ENCODE data around the gene MAPKAPK3. TPM values are rescaled to one million over a fixed set of nuclear protein-coding genes. Genes with fewer than 3 reads are reported as not detected.

Gene MAPKAPK3
- total and polyA plus RNA-seq, 10 donors = 18.0 to 55.0 (median 42.2) TPM

GRCh38 chr3:50580683-50581458, 36.1 kb upstream of the MAPKAPK3 start:
- DNase-seq = no peak
- intact Hi-C loops (cut with DNase I; ENCODE audit: low total_unique reads) = no loop called here
- Histone ChIP-seq H3K36me3 (peaks cover 0 to 83% (median 33%) of the 10 kb centered on the region in 6 donors), H3K4me3 (no peak overlapping the region), H3K27ac (peak overlapping the region in 1 of 8 donors; percentile 19), H3K9me3 (no peaks in the 10 kb centered on the region), H3K4me1 (peaks cover 0 to 20% (median under 1%) of the 10 kb centered on the region in 6 donors), H3K27me3 (replicated peaks in 1 of 7) (no peaks in the 10 kb centered on the region)
- 78 to 85% (median 78%) methylated on average over 9 of the region's 9 CpGs for WGBS, 5 donors
- TF ChIP-seq CTCF (IDR thresholded peaks at IDR 0.05 in 8 of 11, conservative IDR thresholded peaks at IDR 0.05 in 3 of 11) = peak in 4 of 11 experiments; percentile 7 to 31 (median 10)
- TF ChIP-seq POLR2AphosphoS5 (IDR thresholded peaks at IDR 0.05) = no peak
- no peak for TF ChIP-seq POLR2A (IDR thresholded peaks at IDR 0.05)

GRCh38 chr3:50581459-50581842, 35.5 kb upstream of the MAPKAPK3 start:
- WGBS, 5 donors = 83 to 100% (median 92%) methylated on average over 2 of the region's 2 CpGs
- H3K36me3 ChIP-seq = peaks cover 0 to 77% (median 32%) of the 10 kb centered on the region in 6 donors
- DNase-seq = no peak

GRCh38 chr3:50582083-50582482, 34.9 kb upstream of the MAPKAPK3 start:
- WGBS, 5 donors = 70 to 83% (median 79%) methylated on average over 7 to 9 of the region's 9 CpGs
- Histone ChIP-seq H3K27ac (no peak overlapping the region), H3K27me3 (replicated peaks in 1 of 7) (no peaks in the 10 kb centered on the region), H3K4me3 (no peak overlapping the region), H3K36me3 (peaks cover 0 to 71% (median 27%) of the 10 kb centered on the region in 6 donors), H3K9me3 (no peaks in the 10 kb centered on the region), H3K4me1 (peaks cover 0 to 15% (median 0%) of the 10 kb centered on the region in 6 donors)
- no peak for DNase-seq
- intact Hi-C loops (cut with DNase I; ENCODE audit: low total_unique reads) = no loop called here
- TF ChIP-seq POLR2AphosphoS5 (IDR thresholded peaks at IDR 0.05) (no peak), CTCF (IDR thresholded peaks at IDR 0.05 in 8 of 11, conservative IDR thresholded peaks at IDR 0.05 in 3 of 11) (no peak), POLR2A (IDR thresholded peaks at IDR 0.05) (no peak)

More at GRCh38 chr3:50581459-50581842, 35.5 kb upstream of the MAPKAPK3 start:
- H3K4me3 ChIP-seq = no peak overlapping the region
- peaks cover 0 to 15% (median 0%) of the 10 kb centered on the region in 6 donors for H3K4me1 ChIP-seq
- no peaks in the 10 kb centered on the region for H3K27me3 ChIP-seq (replicated peaks in 1 of 7)
- TF ChIP-seq POLR2A (IDR thresholded peaks at IDR 0.05) = no peak
- TF ChIP-seq POLR2AphosphoS5 (IDR thresholded peaks at IDR 0.05) = no peak
- no peak for TF ChIP-seq CTCF (IDR thresholded peaks at IDR 0.05 in 8 of 11, conservative IDR thresholded peaks at IDR 0.05 in 3 of 11)
- no peaks in the 10 kb centered on the region for H3K9me3 ChIP-seq
- peak overlapping the region in 1 of 8 donors; percentile 19 for H3K27ac ChIP-seq
- intact Hi-C loops (cut with DNase I; ENCODE audit: low total_unique reads) = no loop called here

GRCh38 chr3:50583897-50584296, 33.1 kb upstream of the MAPKAPK3 start:
- Histone ChIP-seq H3K4me1 (peaks cover 0 to 28% (median 8%) of the 10 kb centered on the region in 6 donors), H3K27ac (peak overlapping the region in 1 of 8 donors; percentile 11)
- DNase-seq = no peak

More at GRCh38 chr3:50583897-50584296, 33.1 kb upstream of the MAPKAPK3 start:
- TF ChIP-seq POLR2AphosphoS5 (IDR thresholded peaks at IDR 0.05) (peak in 1 of 3 donors; percentile 37), CTCF (IDR thresholded peaks at IDR 0.05 in 8 of 11, conservative IDR thresholded peaks at IDR 0.05 in 3 of 11) (no peak)
- H3K36me3 ChIP-seq = peaks cover 0 to 53% (median 15%) of the 10 kb centered on the region in 6 donors
- H3K4me3 ChIP-seq = no peak overlapping the region
- no peaks in the 10 kb centered on the region for H3K9me3 ChIP-seq
- no peaks in the 10 kb centered on the region for H3K27me3 ChIP-seq (replicated peaks in 1 of 7)
- WGBS, 5 donors = 50 to 88% (median 73%) methylated on average over 2 to 6 of the region's 6 CpGs
- intact Hi-C loops (cut with DNase I; ENCODE audit: low total_unique reads) = no loop called here

Measured in spleen (tissue), 11 donors.